ENCODE results near the gene SMARCA4. TPM values are rescaled to one million over a fixed set of nuclear protein-coding genes. Genes with fewer than 3 reads are reported as not detected.

Gene SMARCA4
- polyA plus RNA-seq (2013, experiment 1 of 2; ENCODE audit: insufficient read length) = 122 TPM
- polyA plus RNA-seq (2013, experiment 2 of 2; ENCODE audit: insufficient read length) = 82.6 TPM

DNA sequence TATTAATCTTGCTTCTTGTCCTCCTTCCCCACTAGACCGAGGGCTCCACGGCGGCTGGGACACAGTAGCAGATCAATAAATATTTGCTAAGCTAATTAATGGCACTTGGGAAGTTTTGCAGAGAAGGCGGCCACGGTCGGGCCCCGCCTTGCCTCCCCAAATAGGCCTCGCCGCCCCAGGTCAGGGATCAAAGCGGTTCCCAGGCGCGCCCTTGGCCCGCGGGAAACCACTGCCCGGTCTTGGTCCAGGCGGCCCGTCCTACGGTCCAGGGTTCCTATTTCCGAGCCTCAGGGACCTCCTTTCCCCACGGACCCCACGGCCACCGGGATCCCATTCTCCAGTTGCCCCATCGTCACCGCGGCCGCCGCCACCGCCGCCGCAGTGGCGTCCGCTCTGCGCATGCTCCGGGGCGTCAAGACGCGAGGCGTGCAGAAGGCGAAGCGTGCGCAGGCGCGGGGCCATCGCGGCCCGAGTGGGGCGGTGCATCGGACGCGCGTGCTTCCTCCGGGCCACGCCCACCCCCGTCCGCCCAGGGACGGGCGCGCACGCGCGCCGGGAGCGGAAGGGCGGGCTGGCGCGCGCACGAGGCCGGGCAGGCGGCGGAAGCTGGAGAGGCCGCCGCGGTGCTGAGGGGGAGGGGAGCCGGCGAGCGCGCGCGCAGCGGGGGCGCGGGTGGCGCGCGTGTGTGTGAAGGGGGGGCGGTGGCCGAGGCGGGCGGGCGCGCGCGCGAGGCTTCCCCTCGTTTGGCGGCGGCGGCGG is at the start of gene SMARCA4:
Gene SMARCA4 (plus strand): TSS at position 717 of the 759 bp plus-strand sequence. CDS start 23,122 bp downstream, outside the sequence.
- peak; percentile 94 for DNase-seq

DNA sequence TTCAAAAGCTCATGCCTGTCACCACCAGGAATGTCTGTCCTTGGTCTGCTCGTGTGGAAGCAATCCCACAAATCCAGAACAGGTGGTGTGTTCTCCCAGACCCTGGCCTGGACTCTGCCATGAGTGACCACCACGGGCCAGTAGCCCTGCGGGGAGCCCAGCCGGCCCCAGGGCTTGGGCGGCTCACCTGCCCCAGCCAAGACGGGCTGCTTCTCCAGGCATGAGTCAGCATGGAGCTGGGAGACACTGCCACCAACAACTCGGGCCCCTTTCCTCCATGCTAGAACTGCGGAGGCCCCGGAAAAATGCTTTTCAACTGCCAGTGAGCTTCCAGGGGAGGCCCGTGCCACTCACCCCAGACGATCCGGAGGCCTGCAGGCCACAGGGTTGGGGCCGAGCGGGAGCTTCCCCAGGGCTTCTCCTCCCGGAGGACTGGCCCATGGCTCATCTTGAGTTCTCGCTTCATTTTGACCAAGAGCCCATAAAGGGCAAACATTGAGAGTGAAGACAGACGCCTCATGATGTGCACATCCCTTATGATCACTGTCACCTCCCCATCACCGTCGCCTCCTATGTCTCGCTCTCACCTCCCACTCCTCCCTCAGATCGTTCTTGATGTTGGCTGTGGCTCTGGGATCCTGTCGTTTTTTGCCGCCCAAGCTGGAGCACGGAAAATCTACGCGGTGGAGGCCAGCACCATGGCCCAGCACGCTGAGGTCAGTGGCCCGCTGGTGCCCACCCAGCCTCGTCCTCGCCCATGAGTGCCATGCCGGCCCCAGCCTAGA is 49.1 kb upstream of the SMARCA4 start:
- no peak for DNase-seq

DNA sequence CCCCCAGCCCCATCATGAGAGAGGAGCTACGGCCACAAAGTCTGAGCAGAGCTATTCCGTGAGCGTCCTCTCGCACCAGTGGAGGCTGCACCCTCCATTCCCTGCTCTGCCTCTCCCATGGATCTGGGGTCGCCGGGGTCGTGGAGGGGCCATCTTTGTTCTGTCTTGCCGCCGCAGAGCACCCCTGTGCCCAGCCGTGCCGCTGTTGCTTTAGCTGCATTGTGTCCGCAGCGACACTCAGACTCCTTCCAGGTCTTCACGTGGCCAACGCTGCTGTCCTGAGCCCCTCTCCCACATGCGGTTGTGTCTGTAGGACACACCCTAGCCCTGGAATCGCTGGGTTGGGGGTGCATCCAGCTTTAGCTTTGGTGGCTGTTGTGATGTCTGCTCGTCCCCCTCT is 48.2 kb upstream of the SMARCA4 start:
- DNase-seq = no peak

DNA sequence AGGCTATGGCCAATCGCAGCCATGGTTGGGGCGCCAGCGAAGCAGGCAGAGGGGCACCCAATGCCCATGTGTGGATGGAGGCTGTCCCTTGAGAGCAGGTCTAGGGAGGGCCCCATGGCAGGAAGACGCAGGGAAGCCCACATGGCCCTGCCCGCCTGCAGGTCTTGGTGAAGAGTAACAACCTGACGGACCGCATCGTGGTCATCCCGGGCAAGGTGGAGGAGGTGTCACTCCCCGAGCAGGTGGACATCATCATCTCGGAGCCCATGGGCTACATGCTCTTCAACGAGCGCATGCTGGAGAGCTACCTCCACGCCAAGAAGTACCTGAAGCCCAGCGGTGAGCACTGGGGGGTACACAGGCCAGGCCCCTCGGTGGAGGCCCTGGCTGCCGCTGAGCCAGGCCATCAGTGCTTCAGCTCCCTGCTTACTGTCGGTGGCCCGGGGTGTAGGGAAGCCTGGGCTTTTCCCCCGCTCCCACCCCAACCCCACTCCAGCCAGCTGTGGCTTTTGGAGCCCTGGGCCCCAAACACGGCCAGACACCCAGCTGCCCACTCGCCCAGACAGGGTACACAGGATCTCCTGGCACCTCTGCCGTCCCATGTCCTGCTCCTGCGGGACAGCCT is 47.0 kb upstream of the SMARCA4 start:
- no peak for DNase-seq

DNA sequence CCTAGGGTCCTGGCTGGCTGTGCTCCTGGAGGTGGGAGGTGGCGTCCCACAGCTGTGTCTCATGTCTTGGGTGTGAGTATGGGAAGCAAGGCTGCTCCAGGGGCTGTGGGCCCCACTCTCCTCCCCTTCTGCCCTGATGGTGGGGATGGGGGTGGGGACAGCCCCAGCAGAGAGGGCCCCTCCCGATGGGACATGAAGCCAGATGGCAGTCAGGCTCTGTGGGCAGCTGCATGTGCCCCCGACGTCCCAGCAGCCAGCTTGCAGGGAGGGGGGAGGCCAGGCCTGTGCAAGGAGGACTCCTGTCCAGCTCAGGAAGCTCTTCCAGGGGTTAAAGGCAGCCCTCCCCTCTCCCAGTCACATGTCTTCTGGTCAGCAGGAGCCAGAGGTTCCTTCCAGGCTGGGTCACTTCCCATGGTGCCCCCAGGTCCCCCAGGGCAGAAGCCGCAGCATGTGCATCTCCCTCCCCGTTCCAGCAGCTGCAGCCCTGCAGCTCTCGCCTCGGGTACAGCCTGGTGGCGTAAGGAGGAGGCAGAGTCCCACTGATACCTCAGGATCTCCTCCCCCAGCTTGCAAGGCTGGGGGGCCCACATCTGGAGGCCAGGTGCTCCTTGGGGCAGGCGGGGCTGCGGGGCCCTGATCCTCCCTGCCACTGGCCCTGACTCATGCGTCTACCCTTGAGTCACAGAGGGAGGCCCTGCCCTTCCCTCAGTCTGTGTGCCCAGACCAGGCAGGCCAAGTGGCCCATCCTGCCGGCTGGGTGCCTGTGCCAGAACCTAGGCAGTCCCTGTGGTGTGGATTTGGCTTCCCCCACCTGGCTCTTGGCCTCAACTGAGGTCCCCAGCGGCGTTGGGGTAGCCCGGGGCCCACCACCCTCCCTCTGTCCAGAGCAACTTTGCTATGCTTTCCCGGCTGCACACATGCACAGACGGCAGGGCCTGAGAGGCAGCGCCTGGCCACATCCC is 45.4 kb upstream of the SMARCA4 start:
- DNase-seq = peak; percentile 79

DNA sequence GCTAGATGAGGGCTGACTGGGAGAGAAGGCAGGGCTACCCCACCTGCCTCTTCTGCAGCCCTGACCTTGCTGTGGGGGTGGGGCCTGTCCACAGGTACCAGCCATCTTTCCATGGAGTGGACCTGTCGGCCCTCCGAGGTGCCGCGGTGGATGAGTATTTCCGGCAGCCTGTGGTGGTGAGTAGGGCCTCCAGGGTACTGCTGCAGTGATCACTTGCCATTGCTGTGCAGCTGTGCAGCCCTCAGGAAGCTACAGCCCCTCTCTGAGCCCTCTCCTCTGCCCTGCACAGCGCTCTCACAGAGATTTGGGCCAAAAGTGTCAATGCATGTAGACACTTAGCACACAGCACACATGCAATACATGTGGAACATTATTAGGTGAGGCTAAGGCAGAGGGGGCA is 44.2 kb upstream of the SMARCA4 start:
- DNase-seq = no peak

DNA sequence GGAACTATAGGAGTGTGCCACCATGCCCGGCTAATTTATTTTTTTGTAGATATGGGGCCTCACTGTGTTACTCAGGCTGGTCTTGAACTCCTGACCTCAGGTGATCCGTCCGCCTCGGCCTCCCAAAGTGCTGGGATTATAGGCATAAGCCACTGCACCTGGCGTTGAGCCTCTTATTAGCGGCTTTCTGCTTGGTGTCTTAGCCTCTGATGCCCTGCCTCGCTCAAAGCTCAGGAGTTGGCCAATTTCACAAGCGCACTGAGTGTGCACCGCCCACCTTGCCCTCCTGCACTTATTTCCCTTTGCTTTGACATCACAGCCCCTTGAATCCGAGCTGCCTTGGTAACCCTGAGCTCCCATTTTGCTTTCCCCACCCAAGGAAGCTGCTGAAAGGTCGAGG is 42.5 kb upstream of the SMARCA4 start:
- DNase-seq = no peak

DNA sequence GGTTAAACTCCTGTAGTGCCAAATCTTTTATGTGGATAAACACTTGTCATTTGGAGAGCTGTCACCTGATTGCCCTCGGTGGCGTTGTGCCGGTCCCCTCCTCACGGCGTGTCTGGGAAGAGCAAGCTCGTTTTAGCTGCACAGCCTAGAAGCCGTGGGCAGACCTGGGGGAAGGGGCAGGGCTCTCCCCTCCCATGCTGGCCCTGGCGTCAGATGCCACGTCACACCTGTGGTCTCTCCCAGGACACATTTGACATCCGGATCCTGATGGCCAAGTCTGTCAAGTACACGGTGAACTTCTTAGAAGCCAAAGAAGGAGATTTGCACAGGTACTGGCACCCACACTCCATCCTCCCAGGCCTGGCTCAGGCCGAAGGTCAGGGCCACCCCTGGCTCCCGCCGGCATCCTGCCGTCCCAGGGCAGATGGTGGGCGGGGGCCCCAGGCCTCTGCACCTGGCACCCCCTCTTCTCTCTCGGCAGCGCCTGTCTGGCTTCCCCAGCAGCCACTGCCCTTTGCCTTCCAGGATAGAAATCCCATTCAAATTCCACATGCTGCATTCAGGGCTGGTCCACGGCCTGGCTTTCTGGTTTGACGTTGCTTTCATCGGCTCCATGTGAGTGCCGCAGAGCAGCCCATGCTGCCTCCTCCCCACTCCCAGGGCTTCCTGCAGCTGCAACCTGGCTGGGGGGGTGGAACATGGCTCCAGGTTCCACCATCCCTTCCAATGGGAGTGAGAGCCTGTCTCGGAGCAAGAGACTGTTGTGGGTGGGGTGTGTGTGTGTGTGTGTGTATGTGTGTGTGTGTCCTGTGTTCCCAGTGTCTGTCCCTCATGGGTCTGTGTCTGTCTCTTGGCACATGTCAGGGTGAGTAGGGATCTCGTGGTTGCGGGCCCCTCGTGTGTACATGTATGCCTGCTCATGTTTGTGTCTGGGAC is 41.2 kb upstream of the SMARCA4 start:
- no peak for DNase-seq

DNA sequence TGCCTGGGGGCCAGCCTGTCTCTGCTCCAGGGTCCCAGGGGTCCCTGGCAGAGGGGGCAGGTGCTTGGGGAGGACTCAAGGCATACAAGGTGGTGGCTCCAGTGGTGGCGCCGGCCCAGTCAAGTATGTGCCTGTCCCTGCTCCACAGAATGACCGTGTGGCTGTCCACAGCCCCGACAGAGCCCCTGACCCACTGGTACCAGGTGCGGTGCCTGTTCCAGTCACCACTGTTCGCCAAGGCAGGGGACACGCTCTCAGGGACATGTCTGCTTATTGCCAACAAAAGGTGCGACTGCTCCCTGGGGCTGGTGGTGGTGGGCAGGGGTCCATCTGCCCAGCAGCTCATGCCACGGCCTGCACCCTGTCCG is 40.6 kb upstream of the SMARCA4 start:
- no peak for DNase-seq

DNA sequence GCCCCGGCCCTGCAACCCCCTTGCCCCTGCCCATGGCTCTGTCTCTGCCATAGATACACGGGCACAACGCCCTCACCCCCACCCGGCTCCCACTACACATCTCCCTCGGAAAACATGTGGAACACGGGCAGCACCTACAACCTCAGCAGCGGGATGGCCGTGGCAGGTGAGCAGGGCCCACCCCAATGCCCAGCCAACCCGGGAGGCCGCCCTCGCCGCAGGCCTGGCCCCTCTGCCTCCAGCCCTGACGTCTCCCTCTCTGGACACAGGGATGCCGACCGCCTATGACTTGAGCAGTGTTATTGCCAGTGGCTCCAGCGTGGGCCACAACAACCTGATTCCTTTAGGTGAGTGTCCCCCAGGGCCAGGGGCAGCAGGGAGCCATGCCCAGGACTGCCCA is 40.0 kb upstream of the SMARCA4 start:
- DNase-seq = no peak

DNA sequence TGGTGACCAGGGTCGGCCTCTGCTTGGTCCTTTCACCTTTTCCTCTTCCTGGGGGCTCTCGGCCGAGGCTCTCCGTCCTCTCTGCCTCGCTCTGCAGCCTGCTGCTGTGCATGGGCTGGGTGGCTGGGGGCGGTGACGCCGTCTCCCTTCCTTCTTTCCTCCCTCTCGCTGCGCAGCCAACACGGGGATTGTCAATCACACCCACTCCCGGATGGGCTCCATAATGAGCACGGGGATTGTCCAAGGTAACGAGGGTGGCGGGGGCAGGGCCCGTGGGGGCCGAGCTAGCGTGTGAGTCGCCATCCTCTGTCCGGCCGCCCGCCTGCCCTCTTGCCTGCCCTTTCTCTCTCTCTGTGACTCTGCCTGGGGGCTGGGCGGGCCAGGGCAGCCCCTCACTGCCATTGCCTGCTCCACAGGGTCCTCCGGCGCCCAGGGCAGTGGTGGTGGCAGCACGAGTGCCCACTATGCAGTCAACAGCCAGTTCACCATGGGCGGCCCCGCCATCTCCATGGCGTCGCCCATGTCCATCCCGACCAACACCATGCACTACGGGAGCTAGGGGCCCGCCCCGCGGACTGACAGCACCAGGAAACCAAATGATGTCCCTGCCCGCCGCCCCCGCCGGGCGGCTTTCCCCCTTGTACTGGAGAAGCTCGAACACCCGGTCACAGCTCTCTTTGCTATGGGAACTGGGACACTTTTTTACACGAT is 39.5 kb upstream of the SMARCA4 start:
- DNase-seq = no peak

DNA sequence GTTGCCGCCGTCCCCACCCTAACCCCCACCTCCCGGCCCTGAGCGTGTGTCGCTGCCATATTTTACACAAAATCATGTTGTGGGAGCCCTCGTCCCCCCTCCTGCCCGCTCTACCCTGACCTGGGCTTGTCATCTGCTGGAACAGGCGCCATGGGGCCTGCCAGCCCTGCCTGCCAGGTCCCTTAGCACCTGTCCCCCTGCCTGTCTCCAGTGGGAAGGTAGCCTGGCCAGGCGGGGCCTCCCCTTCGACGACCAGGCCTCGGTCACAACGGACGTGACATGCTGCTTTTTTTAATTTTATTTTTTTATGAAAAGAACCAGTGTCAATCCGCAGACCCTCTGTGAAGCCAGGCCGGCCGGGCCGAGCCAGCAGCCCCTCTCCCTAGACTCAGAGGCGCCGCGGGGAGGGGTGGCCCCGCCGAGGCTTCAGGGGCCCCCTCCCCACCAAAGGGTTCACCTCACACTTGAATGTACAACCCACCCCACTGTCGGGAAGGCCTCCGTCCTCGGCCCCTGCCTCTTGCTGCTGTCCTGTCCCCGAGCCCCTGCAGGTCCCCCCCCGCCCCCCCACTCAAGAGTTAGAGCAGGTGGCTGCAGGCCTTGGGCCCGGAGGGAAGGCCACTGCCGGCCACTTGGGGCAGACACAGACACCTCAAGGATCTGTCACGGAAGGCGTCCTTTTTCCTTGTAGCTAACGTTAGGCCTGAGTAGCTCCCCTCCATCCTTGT is 38.8 kb upstream of the SMARCA4 start:
- no peak for DNase-seq

DNA sequence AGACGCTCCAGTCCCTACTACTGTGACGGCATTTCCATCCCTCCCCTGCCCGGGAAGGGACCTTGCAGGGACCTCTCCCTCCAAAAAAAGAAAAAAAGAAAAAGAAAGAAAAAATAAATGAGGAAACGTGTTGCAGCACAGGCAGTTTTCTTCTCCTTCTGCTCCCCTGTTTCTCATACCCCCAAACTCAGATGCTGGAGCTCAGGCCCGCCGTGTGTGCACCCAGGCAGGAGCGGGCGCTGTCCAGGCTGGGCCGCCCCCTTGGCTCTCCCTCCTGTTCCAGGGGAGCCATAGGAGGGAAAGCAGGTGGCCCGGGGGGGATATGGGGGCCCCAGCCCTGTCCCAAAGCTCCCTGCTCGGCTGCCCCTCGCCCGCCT is 38.2 kb upstream of the SMARCA4 start:
- no peak for DNase-seq

DNA sequence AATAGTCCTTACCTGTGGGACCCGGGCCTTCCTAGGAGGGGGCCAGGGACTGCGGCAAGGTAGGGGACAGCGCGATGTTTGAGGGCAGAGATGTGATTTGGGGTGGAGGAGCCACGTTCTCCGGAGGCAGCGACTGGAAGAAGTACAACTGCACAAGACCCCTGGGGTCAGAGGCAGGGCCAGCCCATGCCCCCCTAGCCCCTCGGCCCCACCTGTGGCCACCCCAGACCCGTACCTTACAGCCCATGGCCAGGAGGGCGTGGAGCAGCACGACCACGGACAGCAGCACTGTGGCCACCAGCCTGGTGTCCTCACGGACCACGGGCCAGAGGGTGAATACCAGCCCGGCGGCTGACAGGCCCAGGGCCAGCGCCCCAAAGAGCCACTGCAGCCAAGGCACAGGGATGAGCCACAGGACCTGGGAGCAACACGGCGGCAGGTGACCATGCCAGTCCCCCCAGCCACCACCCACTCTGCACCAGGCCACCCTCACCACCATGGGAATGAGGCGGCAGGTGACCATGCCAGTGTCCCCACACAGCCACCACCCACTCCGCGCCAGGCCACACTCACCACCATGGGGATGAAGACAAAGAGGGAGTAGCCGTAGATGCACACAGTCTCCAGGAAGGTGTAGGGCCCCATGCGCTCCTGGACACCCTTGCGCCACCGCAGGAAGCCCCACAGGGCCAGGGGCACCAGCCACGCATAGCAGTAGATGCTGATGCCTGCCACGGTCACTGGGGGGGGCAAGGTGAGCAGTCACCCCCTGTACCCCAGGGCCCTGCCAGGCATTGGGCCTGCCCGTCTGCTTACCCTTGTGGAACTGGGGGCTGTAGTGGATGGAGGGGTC is 37.3 kb upstream of the SMARCA4 start:
- DNase-seq = no peak

DNA sequence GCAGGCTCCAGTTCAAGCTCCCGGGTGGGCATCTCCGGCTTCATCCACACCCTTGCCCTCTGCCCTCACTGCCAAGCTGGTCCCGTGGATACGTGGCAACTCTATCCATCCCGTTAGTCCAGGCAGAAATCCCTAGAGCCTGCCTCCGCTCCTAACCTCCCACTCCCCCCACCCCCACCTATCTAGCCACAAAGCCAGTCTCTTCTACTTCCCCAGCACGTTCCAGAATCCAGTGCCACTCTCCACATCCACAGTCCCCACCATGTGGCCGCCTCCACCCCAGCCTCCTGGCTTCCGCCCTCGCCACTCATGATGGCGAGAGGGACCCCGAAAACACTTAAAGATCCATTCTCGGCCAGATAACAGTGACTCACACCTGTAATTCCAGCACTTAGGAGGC is 36.2 kb upstream of the SMARCA4 start:
- no peak for DNase-seq

DNA sequence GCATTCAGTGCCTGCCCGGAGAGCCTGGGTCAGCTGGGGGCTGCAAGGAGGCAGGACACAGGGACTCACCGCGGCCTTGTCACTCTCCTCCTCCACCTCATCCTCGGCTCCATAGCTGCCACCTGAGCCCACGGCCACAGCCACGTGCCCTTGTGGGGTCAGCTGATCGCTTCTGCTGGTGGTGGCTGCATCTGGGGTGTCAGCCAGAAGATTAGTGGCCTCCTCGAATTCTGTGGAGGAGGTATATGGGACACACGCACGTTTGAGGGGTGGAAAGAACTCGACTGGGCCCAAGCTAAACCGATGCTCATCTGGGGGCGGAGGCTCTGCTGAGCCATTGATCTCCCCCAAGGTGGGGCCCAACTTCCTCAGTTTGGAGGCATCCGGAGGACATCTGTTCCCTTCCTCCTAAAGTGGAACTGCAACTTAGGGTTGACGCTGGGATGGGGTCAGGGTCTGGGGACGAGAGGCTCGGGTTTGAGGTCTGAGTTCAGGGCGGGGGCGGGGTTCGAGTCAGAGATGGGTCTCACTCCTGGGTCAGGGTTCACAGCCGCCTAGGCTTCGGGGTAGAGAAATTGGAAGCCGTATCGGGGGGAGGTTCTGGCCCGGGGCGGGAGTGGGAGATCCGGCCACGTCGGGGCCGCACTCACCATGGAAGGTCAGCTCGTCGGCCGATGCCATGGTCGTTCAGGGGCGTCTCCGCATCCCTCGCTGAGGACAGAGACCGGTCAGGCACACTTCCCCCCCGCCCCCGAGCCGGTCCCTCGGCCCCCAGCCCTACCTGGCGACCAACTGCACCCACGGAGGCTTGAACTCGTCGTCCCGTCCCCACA is 32.9 kb upstream of the SMARCA4 start:
- no peak for DNase-seq

DNA sequence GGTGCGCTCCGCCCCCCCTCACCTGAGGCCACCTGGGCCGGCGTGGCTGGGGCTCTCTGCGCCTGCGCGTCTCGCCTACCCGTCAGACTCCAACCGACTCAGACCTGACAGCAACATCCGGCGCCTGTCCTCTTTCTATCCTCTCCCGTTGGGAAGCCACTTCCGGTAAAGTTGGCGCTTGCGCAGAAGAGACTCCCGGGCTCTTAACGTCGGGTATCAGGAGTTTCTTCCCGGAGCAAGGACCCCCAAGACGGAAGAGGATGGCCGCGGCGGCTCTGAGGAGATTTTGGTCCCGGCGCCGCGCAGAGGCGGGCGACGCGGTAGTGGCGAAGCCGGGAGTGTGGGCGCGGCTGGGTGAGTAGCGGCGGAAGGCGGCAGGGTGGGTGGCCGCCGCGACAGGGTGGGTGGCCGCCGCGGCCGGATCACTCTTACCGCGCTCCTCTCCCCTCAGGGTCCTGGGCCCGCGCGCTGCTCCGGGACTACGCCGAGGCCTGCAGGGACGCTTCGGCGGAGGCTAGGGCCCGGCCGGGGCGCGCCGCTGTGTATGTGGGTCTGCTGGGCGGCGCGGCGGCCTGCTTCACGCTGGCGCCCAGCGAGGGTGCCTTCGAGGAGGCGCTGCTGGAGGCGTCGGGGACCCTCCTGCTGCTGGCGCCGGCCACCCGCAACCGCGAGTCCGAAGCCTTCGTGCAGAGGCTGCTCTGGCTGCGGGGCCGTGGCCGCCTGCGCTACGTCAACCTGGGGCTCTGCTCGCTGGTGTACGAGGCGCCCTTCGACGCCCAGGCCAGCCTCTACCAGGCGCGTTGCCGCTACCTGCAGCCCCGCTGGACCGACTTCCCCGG is 32.0 kb upstream of the SMARCA4 start, which contains the start of the genes TIMM29 and YIPF2:
Gene TIMM29 (plus strand): TSS at position 249 of the 839 bp plus-strand sequence. CDS start 12 bp downstream, at position 261.
Gene YIPF2 (minus strand): TSS at position 77 of the 839 bp plus-strand sequence. CDS start 229 bp downstream, outside the sequence.
- peak; percentile 98 for DNase-seq

All from fibroblast of skin of back (primary cell).